Left colon (tissue), 2 donors: ENCODE measurements around the gene RARRES2. TPM values are rescaled to one million over a fixed set of nuclear protein-coding genes. Genes with fewer than 3 reads are reported as not detected.

Source experiments
- ATAC-seq: fragments of 200-7000 bp; cut with Tn5 transposase; one replicate; pipeline ENCODE4 v1.9.1; 2020; ENCODE audit warnings: mild to moderate bottlenecking, moderate library complexity
- DNase-seq, 2 donors: peaks; one replicate each; pipeline ENCODE4 v3.0.0-alpha.2; 2020
- intact Hi-C, 2 donors: fragments of 100-400 bp; cut with DNase I in 1 of 2; cut with micrococcal nuclease in 1 of 2; formaldehyde crosslinking; loops; one replicate each; pipeline versions ENCODE4 v1.11.2 to v1.14.0; 2022; cut with DNase I, micrococcal nuclease
- total RNA-seq, 2 donors: library from RNA; stranded (reverse); fragmentation: NEBNext Ultra II Directional; extraction: Animal tissue kit (Norgen Biotek cat#: 25700); gene quantifications; one replicate each; pipeline ENCODE4 v1.2.1, GENCODE V29; 2021
- donor health status: DM: no; HTN: no; CAD: no.
- donor health status: DM: yes; HTN: yes; CAD: no.

RARRES2 gene
- total RNA-seq, 2 donors from 2014 or later = 61.1 to 115 TPM

- DNase-seq (no peak), ATAC-seq (no peak)
- intact Hi-C loops = no loop called here
These were observed 3.6 kb upstream of the RARRES2 start for GRCh38 chr7:150345012-150345411.

DNA sequence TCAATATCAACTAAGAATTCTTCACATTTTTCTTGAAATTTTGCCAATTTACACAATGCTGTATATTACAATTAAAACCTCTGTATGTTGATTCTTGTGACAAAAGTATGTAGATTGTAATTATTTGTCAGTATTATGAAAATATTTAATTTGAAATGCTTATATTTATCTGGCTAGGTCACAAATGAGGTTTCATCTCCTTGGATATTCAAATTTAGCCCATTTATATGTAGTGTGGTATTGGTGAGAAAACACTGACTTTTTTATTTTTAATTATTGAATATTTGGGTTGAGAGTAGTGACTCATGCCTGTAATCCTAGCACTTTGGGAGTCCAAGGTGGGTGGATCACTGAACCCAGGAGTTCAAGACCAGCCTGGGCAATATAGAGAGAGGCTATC lies 2.9 kb upstream of the RARRES2 start:
- intact Hi-C loops = no loop called here
- DNase-seq = no peak
- ATAC-seq = no peak

- no peak for ATAC-seq
- intact Hi-C loops = no loop called here
- DNase-seq = no peak
These were observed 1.8 kb upstream of the RARRES2 start for GRCh38 chr7:150343225-150343624.

DNA sequence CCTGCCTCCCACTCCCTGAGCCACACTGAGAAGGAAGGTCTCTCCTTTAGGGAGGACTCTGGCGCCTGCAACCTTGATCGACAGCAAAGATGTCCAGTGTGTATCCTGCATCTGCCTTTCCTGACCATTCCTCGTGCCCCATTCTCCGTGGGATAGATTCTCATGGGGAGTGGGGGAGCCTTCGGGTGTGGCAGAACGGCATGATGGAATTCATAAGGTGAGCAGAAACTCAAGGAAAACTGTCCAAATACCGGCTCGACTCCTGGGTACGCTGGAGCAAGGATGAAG lies 636 bp upstream of the RARRES2 start:
- DNase-seq (peak in 1 of 2 donors; percentile 24), ATAC-seq (no peak)
- intact Hi-C loops = no loop called here

- ATAC-seq (no peak), DNase-seq (peak in 1 of 2 donors; percentile 25)
- intact Hi-C loops = no loop called here
These were observed 560 bp downstream of the RARRES2 start for GRCh38 chr7:150340875-150341262.

DNA sequence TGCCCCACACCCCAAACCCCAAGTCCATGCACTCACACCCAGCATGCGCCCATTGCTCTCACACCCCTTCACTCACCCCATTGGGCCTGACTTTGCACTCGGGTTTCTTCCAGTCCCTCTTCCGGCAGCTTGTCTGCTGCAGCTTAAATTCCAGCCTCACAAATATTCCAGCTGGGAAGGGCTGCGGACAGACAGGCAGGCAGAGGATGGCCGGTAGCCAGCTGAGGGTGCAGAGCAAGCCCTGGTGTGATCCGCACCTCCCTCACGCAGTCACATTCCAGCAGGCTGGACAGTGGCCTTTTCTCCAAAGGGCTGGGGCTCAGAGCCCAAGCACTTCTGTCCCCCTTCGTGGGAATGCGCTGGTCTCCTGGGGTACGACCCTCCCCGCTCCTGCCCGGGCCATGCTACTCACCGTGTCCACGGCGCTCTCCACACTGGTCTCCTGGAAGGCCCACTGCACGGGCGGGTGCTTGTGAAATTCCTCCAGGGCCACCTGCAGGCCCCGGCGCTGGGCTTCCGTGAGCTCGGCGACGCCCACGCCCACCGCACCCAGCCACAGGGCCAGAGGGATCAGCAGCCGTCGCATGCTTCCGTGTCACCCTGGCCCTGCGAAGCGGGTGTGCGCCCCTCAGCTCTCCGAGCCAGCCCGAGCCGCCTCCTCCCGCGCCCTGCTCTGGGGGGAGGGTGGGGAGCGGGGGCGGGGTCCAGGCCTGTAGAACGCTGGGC lies 1.2 kb downstream of the RARRES2 start:
- DNase-seq (peak; percentile 61 to 70), ATAC-seq (peak; percentile 70)
- intact Hi-C loops = no loop called here

GRCh38 chr7:150339409-150339809 lies 2.0 kb downstream of the RARRES2 start:
- intact Hi-C loops = no loop called here
- DNase-seq = no peak
- ATAC-seq = no peak

DNA sequence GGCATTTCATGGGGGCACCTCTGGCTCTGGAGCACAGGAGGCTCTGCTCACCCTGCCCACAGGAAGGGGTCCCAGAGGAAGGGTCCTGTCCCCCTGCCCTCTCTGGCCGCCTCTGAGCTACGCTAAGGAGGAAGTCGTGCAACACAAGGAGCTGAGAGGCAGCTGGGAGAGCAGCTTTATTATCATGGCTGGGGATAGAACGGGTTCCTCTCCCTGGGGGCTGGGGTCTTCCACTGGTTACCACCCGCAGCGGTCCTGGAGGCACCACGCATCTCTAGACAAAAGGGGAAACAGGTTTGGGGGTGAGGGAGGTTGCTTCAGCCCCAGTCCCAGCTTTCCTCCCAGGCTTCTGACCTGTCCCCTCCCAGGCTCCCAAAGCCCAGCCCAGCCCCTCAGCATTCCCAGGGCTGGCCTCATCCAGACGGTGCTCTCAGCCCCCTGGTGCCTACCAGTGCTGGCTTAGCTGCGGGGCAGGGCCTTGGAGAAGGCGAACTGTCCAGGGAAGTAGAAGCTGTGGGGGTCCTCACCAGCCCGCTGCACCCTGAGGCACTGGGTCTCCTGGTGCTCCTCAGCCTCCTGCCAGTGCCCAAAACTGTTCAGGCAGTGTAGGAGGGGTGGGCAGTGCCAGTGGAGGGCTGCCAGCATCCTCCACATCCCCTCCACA lies 3.1 kb downstream of the RARRES2 start:
- intact Hi-C loops = no loop called here
- ATAC-seq = no peak
- peak in 1 of 2 donors; percentile 23 for DNase-seq

- intact Hi-C loops = no loop called here
- DNase-seq = peak; percentile 52 to 56
- peak; percentile 67 for ATAC-seq
These were observed 3.8 kb downstream of the RARRES2 start for GRCh38 chr7:150337659-150338081.

DNA sequence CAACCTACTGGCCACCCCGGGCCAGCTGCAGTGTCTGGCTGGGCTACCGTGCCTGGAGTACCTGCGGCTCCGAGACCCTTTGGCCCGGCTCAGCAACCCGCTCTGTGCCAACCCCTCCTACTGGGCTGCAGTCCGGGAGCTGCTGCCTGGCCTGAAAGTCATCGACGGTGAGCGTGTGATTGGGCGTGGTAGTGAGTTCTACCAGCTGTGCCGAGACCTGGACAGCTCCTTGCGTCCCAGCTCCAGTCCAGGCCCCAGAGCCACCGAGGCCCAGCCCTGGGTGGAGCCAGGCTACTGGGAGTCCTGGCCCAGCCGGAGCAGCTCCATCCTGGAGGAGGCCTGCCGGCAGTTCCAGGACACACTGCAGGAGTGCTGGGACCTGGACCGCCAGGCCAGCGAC lies 4.2 kb downstream of the RARRES2 start:
- intact Hi-C loops = no loop called here
- ATAC-seq (peak; percentile 71), DNase-seq (peak; percentile 62 to 68)

DNA sequence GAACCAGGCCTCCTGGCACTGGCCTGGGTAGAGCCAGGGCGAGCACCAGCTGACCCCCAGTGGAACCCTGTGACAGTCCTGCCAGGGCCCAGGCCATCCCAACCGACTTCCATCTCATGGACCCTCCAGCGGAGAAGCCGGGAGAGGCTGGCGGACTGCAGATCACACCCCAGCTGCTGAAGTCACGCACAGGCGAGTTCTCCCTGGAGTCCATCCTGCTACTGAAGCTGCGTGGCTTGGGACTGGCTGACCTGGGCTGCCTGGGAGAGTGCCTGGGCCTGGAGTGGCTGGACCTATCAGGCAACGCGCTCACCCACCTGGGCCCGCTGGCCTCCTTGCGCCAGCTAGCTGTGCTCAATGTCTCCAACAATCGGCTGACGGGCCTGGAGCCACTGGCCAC lies 4.7 kb downstream of the RARRES2 start:
- intact Hi-C loops = no loop called here
- DNase-seq = peak in 1 of 2 donors; percentile 25
- ATAC-seq = no peak

DNA sequence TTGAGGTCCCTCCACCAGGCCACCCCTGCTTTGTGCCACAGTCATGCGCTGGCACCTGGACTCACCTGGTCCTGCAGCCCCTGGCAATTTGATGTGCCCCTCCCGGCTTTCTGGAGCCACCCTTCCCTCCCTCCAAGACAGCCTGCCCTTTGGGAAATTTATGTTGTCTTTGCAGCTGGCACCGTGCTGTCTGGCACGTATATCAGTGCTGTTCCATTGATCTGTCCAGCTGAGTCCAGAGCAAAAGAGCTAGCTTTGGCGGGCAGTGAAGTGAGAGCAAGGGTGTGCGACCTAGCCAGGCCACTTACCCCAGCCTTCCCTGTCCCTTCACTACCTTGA lies 5.7 kb downstream of the RARRES2 start:
- no peak for DNase-seq
- intact Hi-C loops = no loop called here
- no peak for ATAC-seq

DNA sequence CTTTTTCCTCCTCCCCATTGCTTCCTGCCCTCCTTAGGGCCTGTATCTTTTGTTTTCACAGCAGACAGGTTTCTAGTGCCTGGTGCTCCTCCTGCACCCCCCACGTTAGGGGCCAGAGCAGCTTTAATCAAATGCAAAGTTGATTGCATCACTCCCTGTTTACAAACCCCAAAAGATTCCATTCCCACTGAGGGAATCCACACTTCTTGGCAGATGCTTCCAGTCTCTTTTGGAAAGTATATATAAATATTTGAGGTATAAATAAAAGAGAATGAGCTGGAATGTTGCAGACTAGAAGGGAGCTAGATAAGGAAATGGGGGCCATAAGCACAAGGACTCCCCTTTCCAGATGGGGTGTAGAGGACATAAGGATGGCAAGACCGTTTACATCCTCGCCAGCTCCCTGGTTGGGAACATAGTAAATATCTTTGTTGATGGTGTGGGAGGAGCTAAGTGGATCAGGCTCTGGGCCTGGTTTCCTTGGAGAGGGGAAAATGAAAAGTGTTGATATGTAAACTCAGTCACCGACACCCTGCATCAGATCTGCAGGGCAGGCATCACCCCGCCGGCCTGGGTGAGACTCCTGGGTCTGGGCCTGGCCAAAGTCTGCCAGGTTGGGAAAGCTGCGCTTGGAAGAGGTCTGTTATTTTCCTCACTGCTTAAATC lies 6.2 kb downstream of the RARRES2 start:
- DNase-seq = peak in 1 of 2 donors; percentile 38

GRCh38 chr7:150334108-150334507 lies 7.3 kb downstream of the RARRES2 start:
- ATAC-seq (no peak), DNase-seq (peak in 1 of 2 donors; percentile 14)
- intact Hi-C loops = no loop called here

More for the DNA sequence above, 6.2 kb downstream of the RARRES2 start:
- no peak for ATAC-seq
- intact Hi-C loops = no loop called here

- DNase-seq (no peak), ATAC-seq (no peak)
- intact Hi-C loops = no loop called here
These were observed 7.8 kb downstream of the RARRES2 start for GRCh38 chr7:150333659-150334058.

- DNase-seq = no peak
- ATAC-seq = no peak
- intact Hi-C loops = no loop called here
These were observed 8.4 kb downstream of the RARRES2 start for GRCh38 chr7:150332852-150333635.

GRCh38 chr7:150330211-150330885 lies 11.1 kb downstream of the RARRES2 start:
- DNase-seq (no peak), ATAC-seq (no peak)
- intact Hi-C loops = no loop called here

DNA sequence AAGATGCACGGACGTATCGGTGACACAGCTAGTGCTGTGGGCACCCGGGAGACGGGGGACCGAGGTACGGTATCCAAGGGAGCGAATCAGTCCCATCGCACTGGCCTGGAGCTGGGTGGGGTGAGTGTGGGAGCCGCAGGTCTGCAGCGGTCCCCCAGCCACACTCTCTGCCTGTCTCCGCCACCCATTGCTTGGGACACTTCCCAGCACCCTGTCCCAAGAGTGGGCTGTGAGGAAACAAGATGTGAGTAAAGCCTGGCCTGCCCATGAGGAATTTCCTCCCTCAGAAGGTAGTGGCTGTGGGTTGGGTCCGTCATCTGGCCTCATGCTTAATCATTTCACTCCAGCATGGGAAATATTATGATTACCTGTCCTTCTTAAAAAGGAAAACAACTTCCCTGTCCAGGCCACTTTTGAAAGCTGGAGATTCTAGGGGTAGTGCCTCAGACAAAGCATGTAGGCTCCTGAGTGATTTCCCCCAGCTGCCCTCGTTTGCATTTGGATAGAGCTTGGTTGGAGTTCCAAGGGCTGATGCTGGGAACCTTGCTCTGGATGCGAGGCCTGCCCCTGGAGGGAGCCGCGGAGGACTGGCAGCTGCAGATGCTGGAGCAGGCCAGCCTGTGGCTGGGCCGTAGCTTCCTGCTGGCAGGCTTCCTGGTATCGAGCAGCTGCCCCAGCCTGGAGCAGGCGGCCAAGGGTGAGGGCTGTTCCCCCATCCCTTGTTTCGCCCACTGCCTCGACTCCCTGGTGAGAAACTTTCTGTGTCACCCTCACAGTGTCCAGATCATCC lies 11.9 kb downstream of the RARRES2 start:
- DNase-seq (no peak), ATAC-seq (no peak)
- intact Hi-C loops = no loop called here
